ENCODE measurements around the gene RTEL1.

Gene RTEL1

GRCh38 chr20:63685269-63686026, 27.3 kb downstream of the RTEL1 start:
- no peaks in the 10 kb centered on the region for H3K27me3 Mint-ChIP-seq
- H3K9me3 Mint-ChIP-seq, result no peaks in the 10 kb centered on the region
- peak overlapping the region; percentile 46 to 63 for H3K27ac Mint-ChIP-seq
- peaks cover 40% of the 10 kb centered on the region for H3K4me1 Mint-ChIP-seq
- no peak overlapping the region for H3K4me3 Mint-ChIP-seq
- no peak for ATAC-seq
- DNase-seq, result no peak

- H3K4me3 Mint-ChIP-seq, result no peak overlapping the region
- ATAC-seq, result no peak
- peak overlapping the region in 1 of 2 donors; percentile 82 for H3K27ac Mint-ChIP-seq
- H3K4me1 Mint-ChIP-seq, result peaks cover 41% of the 10 kb centered on the region
- DNase-seq, result no peak
- H3K27me3 Mint-ChIP-seq, result no peaks in the 10 kb centered on the region
- H3K9me3 Mint-ChIP-seq, result no peaks in the 10 kb centered on the region
Observed at GRCh38 chr20:63686094-63686491, 28.0 kb downstream of the RTEL1 start.

GRCh38 chr20:63686492-63687321, 28.6 kb downstream of the RTEL1 start:
- H3K4me3 Mint-ChIP-seq, result peak overlapping the region in 1 of 2 donors; percentile 51
- H3K27ac Mint-ChIP-seq, result peak overlapping the region in 1 of 2 donors; percentile 82
- peak; percentile 54 for ATAC-seq
- H3K4me1 Mint-ChIP-seq, result peaks cover 47% of the 10 kb centered on the region
- DNase-seq, result no peak
- H3K27me3 Mint-ChIP-seq, result no peaks in the 10 kb centered on the region
- no peaks in the 10 kb centered on the region for H3K9me3 Mint-ChIP-seq

- H3K27me3 Mint-ChIP-seq, result no peaks in the 10 kb centered on the region
- H3K4me1 Mint-ChIP-seq, result peaks cover 43% of the 10 kb centered on the region
- DNase-seq (no peak), ATAC-seq (no peak)
- H3K27ac Mint-ChIP-seq, result peak overlapping the region in 1 of 2 donors; percentile 92
- H3K4me3 Mint-ChIP-seq, result peak overlapping the region in 1 of 2 donors; percentile 44
- no peaks in the 10 kb centered on the region for H3K9me3 Mint-ChIP-seq
Observed at GRCh38 chr20:63687419-63688178, 29.5 kb downstream of the RTEL1 start.

- DNase-seq (peak in 1 of 2 donors; percentile 9), ATAC-seq (no peak)
- H3K27ac Mint-ChIP-seq, result peak overlapping the region in 1 of 2 donors; percentile 54
- H3K9me3 Mint-ChIP-seq, result no peaks in the 10 kb centered on the region
- no peaks in the 10 kb centered on the region for H3K27me3 Mint-ChIP-seq
- peaks cover 42% of the 10 kb centered on the region for H3K4me1 Mint-ChIP-seq
- H3K4me3 Mint-ChIP-seq, result no peak overlapping the region
Observed at GRCh38 chr20:63688228-63689045, 30.3 kb downstream of the RTEL1 start.

GRCh38 chr20:63689046-63690002, 31.2 kb downstream of the RTEL1 start:
- ATAC-seq, result no peak
- no peak overlapping the region for H3K27ac Mint-ChIP-seq
- H3K4me3 Mint-ChIP-seq, result no peak overlapping the region
- H3K9me3 Mint-ChIP-seq, result no peaks in the 10 kb centered on the region
- no peak for DNase-seq
- no peaks in the 10 kb centered on the region for H3K27me3 Mint-ChIP-seq
- H3K4me1 Mint-ChIP-seq, result peaks cover 49% of the 10 kb centered on the region

GRCh38 chr20:63690003-63690897, 32.1 kb downstream of the RTEL1 start:
- peak overlapping the region in 1 of 2 donors; percentile 42 for H3K27ac Mint-ChIP-seq
- no peak for DNase-seq
- peak; percentile 7 for ATAC-seq

GRCh38 chr20:63690898-63691710, 33.0 kb downstream of the RTEL1 start:
- Mint-ChIP-seq H3K27me3 (no peaks in the 10 kb centered on the region), H3K9me3 (no peaks in the 10 kb centered on the region), H3K4me1 (peaks cover 37% of the 10 kb centered on the region), H3K27ac (peak overlapping the region in 1 of 2 donors; percentile 77), H3K4me3 (peak overlapping the region in 1 of 2 donors; percentile 39)
- ATAC-seq, result no peak
- no peak for DNase-seq

More at GRCh38 chr20:63690003-63690897, 32.1 kb downstream of the RTEL1 start:
- Mint-ChIP-seq H3K4me1 (peaks cover 41% of the 10 kb centered on the region), H3K27me3 (no peaks in the 10 kb centered on the region), H3K9me3 (no peaks in the 10 kb centered on the region), H3K4me3 (no peak overlapping the region)

- Mint-ChIP-seq H3K4me1 (peaks cover 37% of the 10 kb centered on the region), H3K9me3 (no peaks in the 10 kb centered on the region), H3K4me3 (peak overlapping the region in 1 of 2 donors; percentile 39), H3K27ac (peak overlapping the region in 1 of 2 donors; percentile 77), H3K27me3 (no peaks in the 10 kb centered on the region)
- ATAC-seq, result no peak
- no peak for DNase-seq
Observed at GRCh38 chr20:63691711-63692435, 33.8 kb downstream of the RTEL1 start.

GRCh38 chr20:63692436-63693082, 34.4 kb downstream of the RTEL1 start:
- peak overlapping the region; percentile 19 to 94 for H3K27ac Mint-ChIP-seq
- DNase-seq (no peak), ATAC-seq (no peak)
- no peaks in the 10 kb centered on the region for H3K27me3 Mint-ChIP-seq
- peaks cover 37% of the 10 kb centered on the region for H3K4me1 Mint-ChIP-seq
- no peaks in the 10 kb centered on the region for H3K9me3 Mint-ChIP-seq
- no peak overlapping the region for H3K4me3 Mint-ChIP-seq

- H3K9me3 Mint-ChIP-seq, result no peaks in the 10 kb centered on the region
- DNase-seq (no peak), ATAC-seq (no peak)
- H3K27ac Mint-ChIP-seq, result peak overlapping the region in 1 of 2 donors; percentile 94
- no peaks in the 10 kb centered on the region for H3K27me3 Mint-ChIP-seq
- H3K4me1 Mint-ChIP-seq, result peaks cover 40% of the 10 kb centered on the region
- no peak overlapping the region for H3K4me3 Mint-ChIP-seq
Observed at GRCh38 chr20:63693083-63693732, 35.1 kb downstream of the RTEL1 start.

All from stimulated activated naive CD8-positive, alpha-beta T cell treated with anti-CD3 and anti-CD28 coated beads, Interleukin-15, amount 100 ng/mL, for 72 hours (primary cell).